GM19035 (cell line): ENCODE data around the gene GABRG3.
"Not testable (repeated sequence)": the region's sequence is repeated elsewhere in the genome, so short reads cannot be mapped to it uniquely, and the experiment has no call there.

ENCODE experiments used
- ATAC-seq: cut with Tn5 transposase; IDR thresholded peaks from one replicate; pipeline ENCODE4 v1.9.1; 2021; ENCODE audit not compliant: unreplicated experiment

GABRG3 gene

DNA sequence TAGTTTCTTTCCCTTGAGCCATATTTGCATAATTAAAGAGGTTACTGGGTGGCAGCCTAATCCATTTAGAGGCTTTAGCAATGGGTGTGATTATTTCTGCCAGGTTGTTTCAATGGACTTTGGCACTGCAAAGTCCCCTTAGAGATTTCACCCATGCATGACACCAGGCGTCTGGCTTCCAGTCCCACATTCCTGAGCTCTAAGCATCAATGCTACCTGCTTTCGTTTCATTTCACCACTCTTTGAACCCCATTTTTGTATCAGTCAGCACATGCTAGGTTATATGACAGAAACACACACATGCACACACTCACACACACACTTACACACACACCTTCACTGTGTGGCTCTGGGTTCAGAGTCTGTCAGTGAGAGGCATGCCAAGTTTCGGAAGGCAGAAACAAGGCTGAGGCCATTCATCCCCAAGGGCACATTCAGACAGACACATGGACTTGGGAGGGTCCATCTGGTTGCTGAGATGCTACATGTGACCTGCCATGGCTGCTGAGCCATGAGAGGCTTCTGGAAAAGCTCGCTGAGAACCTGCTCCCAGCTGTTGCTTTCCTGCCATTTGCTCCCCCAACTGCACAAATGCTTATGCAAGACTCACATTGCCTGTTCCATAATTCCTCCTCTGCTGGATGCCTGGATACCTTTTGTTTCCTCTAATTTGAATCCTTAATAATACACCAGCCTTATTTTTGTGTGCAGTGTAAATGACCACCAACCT, 354.1 kb downstream of the GABRG3 start:
- no peak for ATAC-seq

GRCh38 chr15:27327467-27328025, 356.6 kb downstream of the GABRG3 start:
- ATAC-seq, result no peak

DNA sequence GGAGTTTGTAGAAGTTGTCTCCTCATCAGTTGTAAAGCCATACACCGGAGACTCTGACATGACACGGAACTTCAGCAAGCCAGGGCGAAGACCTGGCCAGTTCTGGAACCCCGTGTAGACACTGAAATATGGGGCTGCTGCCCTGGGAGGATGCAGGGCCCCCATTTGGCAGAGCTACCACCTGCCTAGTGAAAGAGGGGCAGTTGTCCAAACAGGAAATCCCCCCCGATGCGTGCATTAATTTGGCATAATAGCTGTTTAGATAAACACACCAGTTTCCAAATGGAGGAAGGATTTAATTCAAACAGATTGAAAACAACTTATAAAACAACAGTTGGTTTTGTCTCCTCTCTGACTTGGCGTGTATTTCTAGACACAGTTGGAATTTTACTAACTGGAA, 357.2 kb downstream of the GABRG3 start:
- ATAC-seq, result no peak

- ATAC-seq, result no peak
Measured at GRCh38 chr15:27328608-27329007, 357.6 kb downstream of the GABRG3 start.

- no peak for ATAC-seq
Measured at GRCh38 chr15:27330326-27330725, 359.3 kb downstream of the GABRG3 start.

DNA sequence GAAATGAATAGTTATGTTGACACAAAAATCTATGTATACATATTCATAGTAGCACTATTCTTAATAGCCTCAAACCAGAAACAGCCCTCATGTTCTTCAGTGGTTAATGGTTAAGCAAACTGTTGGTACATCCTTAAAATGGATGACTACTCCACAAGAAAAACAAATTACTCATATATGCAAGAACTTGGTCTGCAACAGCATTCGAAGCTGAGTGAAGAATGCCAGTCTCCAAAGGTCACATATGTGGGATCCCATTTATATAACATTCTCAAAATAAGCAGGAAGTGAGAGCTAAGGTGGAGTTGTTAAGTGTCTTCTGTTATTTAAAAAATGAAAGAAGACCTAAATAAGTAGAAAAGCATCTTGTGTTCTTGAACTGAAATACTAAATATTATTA, 365.7 kb downstream of the GABRG3 start:
- no peak for ATAC-seq

DNA sequence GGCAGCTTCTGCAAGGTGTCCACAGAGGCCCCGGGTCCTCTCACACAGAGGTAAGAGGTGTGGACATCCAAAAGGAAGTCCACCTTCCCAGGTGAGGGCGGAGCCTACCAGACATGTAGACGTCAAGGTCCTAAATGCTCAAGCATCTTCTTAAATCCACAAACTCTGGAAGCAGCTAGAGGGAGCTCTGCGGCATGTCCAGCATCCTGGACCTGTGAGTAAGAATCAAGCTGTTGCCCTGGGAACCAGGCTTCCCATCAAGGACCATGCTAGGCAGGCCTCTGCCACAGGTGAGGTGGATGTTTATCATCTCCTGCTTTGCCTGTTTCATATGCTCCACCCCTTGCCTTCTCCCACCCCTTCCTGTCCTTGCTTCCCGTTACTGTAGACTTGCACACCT, 368.2 kb downstream of the GABRG3 start:
- ATAC-seq, result no peak

DNA sequence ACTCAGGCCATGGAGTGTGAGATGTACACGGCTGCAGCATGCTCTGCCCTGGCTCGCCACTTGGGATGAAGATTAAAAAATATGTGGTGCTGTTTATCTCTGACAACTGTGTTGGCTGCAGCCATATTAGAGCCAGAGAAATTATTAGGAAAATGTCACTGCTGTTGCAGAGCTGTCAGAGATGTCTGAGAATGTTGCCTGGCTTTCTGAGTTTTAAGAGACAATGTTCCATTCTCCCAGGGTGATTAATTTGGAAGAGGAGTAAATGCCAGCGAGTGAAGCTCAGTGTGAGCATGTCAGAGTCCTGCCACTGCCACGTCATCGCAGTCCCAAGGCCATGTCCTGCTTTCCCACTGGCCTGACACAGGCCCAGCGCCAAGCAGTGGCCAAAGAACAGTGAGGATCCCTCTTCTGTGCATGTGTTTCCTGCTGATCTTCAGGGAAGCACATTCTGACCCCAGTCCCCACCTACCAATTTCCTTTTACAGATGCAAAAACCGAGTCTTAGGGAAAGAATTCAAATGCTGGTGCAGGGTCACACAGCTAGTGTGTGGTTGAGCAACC, 370.9 kb downstream of the GABRG3 start:
- ATAC-seq, result no peak

- ATAC-seq, result no peak
Measured at GRCh38 chr15:27342991-27343390, 372.0 kb downstream of the GABRG3 start.

DNA sequence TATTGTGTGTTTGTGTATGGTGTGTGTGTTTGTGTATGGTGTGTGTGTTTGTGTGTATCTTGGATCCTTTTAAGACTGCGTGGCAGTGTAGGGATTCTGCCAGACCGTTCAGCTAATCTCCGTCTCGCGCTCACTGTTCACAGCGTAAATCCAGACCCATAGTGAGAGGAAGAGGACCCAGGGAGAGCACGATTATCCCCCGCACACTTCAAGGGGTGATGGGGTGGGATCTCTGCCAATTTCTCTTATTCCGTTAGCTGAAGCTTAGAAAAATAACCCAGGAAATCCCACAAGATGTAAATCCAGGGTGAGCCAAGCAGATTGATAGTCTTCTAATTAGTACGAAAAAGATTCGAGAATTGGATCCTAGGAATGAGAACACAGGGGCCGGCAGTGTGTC, 381.2 kb downstream of the GABRG3 start:
- no peak for ATAC-seq

DNA sequence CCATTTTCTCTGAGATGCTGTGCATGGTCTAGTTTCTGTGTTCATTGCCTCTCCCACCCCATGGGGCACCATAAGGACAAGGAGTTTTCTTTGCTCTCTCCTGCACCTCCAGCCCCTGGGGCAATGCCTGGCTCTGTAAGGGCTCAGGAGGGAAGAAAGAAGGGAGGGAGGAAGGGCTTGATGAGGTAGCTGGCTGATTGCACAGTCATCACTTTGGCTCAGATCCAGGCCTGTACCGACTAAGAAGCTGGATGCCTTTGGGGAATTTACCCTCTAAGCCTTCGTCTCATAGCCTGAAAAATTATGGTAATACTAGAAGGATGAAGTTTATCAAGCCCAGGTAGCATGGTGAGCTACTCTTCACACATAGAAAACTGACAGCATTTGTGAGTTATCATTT, 382.9 kb downstream of the GABRG3 start:
- ATAC-seq, result no peak

DNA sequence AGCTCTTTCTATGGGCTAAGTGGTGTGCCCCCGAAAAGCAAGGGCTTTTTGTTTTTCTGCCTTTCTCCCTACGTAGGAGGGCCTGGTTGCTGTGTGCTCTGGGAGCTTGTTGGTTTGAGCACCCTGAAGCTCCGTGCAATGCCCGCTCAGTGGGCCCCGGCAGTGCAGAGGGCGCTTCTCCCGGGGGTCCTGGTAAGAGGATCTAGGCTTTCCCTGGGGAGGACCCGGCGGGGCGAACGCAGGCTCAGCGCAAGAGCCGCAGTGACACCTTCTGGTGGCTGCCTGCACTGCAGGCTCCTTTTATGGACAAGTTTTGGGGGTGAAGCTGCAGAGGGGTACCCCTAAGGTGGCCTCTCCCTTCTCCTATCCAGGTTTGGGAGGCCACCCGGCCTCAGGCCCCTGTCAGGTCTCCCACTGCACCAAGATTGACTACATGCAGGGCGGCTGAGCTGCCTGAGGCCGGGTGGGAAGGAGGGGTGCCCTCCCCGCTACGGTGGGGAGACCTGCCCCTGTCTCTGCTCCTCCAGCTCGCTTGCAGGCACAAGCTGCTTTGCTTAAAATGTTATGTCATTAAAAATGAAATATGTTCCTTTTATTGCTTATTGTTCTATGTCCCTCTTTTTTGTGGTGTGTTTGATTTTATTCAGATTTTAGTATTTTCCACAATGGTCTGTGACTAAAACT, 387.9 kb downstream of the GABRG3 start:
- no peak for ATAC-seq

GRCh38 chr15:27359586-27359985, 388.6 kb downstream of the GABRG3 start:
- ATAC-seq, result no peak

DNA sequence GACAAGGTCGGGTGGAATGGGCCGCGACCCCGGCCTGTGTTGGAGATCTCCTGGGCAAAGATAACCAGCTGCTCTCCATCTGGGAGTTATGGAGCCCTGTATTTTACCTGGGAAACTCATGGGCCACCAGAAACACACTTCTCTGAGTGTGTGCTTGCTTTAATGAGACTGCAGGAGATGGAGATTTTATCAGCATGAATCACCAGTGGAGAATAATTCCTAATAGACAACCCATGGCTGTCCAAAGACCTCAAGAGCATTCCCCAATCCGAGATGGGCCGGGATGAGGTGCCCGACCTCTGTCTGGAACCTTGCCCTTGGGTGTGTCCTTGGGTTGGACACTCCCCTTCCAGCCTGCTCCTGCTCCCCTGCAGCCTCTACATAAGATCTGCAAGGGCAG, 389.3 kb downstream of the GABRG3 start:
- ATAC-seq, result no peak

GRCh38 chr15:27361438-27361837, 390.5 kb downstream of the GABRG3 start:
- no peak for ATAC-seq

DNA sequence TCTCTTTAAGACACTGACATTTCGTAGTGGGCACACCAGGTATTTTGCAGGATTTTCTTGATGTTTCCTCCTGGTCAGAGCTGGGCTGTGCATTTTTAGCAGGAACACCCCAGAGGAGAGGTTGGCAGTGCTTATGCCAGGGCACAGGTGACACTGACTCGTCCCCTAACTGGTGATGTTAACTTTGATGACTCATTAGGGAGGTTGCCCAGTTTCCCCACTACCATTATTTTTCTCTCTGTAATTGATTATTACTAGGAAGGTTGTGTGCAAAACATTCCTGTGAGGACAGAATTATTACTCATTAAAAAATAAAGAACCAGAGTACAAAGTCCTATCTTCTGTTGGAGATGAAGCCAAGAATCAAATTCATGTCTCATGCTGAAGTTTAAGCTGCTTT, 394.5 kb downstream of the GABRG3 start:
- ATAC-seq, result no peak

DNA sequence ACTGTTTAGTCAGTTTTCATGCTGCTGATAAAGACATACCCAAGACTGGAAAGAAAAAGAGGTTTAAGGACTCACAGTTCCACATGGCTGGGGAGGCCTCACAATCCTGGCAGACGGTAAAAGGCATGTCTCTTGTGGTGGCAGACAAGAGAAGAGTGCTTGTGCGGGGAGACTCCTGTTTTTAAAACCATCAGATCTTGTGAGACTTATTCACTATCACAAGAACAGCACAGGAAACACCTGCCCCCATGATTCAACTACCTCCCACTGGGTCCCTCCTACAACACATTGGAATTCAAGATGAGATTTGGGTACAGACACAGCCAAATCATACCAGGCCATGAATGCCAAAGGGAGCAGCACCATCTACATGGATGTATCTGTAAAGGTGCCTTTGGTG, 406.4 kb downstream of the GABRG3 start:
- not testable (repeated sequence) for ATAC-seq

GRCh38 chr15:27382361-27383025, 411.5 kb downstream of the GABRG3 start:
- no peak for ATAC-seq

- no peak for ATAC-seq
Measured at GRCh38 chr15:27383726-27384125, 412.7 kb downstream of the GABRG3 start.

DNA sequence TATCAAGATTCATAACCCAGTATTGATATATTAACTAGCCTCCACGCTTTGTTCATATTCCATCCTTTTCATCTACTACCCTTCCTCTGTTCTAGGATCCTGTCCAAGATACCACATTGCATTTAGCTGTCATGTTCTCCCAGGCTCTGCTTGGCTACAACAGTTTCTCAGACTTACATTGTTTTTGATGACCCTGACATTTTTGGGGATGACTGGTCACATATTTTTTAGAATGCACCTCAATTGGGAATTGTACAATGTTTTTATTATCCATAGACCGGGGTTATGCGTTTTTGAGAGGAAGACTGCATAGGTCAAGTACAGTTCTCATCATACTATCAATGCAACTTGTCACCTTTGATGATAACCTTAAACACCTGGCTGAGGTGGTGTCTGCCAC, 421.2 kb downstream of the GABRG3 start:
- ATAC-seq, result no peak

GRCh38 chr15:27396521-27396920, 425.5 kb downstream of the GABRG3 start:
- ATAC-seq, result no peak

DNA sequence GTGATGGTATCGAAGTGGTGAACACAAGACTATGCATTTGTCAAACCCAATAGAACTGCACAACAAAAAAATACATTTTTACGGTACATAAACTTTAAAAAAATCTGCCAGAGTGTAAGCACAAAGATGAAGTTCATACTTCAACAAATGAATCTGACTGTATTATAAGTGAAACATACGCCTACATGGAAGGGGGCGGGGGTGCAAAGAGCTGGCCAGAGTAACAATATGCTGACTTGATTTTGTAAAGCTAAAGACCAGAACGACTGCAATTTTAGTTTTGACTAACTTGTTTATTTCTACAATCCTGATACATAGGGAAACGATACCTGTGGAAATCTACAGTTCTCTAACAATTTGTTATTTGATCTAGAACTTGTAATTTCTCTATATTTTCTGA, 426.0 kb downstream of the GABRG3 start:
- no peak for ATAC-seq
